Mucosa of stomach (tissue), 1 donor: ENCODE data around the gene PARD6B.
"Not testable (repeated sequence)": the region's sequence is repeated elsewhere in the genome, so short reads cannot be mapped to it uniquely, and the experiment has no call there.

Source experiments
- H3K27me3 ChIP-seq: one replicate; pipeline ENCODE4 v1.7.0; 2013; ENCODE audit warnings: mild to moderate bottlenecking, low read length; ENCODE audit not compliant: control insufficient read depth, insufficient read depth
- H3K36me3 ChIP-seq: one replicate; pipeline ENCODE4 v1.7.0; 2013; ENCODE audit warnings: low read length; ENCODE audit not compliant: control insufficient read depth, insufficient read depth
- H3K4me1 ChIP-seq: one replicate; pipeline ENCODE4 v1.7.0; 2013; ENCODE audit warnings: mild to moderate bottlenecking, low read length; ENCODE audit not compliant: control insufficient read depth, insufficient read depth
- H3K4me3 ChIP-seq: one replicate; pipeline ENCODE4 v1.7.0; 2013; ENCODE audit warnings: low read length
- H3K9ac ChIP-seq: one replicate; pipeline ENCODE4 v1.7.0; 2013; ENCODE audit warnings: mild to moderate bottlenecking, low read length, moderate library complexity
- H3K9me3 ChIP-seq: one replicate; pipeline ENCODE4 v1.7.0; 2013; ENCODE audit warnings: mild to moderate bottlenecking, low read length, moderate library complexity; ENCODE audit not compliant: control insufficient read depth
- donor health status: Pancreatic carcinoma.

Gene PARD6B

GRCh38 chr20:50763550-50764458 lies 32.4 kb downstream of the PARD6B start:
- H3K9ac ChIP-seq, H3K4me3 ChIP-seq, H3K27me3 ChIP-seq, H3K9me3 ChIP-seq, H3K36me3 ChIP-seq: not testable (repeated sequence)
- H3K4me1 ChIP-seq = peaks cover 37% of the 10 kb centered on the region

- not testable (repeated sequence) for H3K36me3 ChIP-seq, H3K9ac ChIP-seq, H3K27me3 ChIP-seq, H3K4me3 ChIP-seq, H3K9me3 ChIP-seq
- peaks cover 37% of the 10 kb centered on the region for H3K4me1 ChIP-seq
Observed at GRCh38 chr20:50765251-50765650, 33.9 kb downstream of the PARD6B start.

- Histone ChIP-seq H3K36me3 (no peaks in the 10 kb centered on the region), H3K4me1 (peaks cover 37% of the 10 kb centered on the region), H3K9ac (no peak overlapping the region), H3K27me3 (no peaks in the 10 kb centered on the region), H3K4me3 (no peak overlapping the region), H3K9me3 (no peaks in the 10 kb centered on the region)
Observed at GRCh38 chr20:50765674-50766073, 34.3 kb downstream of the PARD6B start.

- H3K36me3 ChIP-seq, H3K9me3 ChIP-seq, H3K9ac ChIP-seq, H3K27me3 ChIP-seq, H3K4me3 ChIP-seq: not testable (repeated sequence)
- peaks cover 32% of the 10 kb centered on the region for H3K4me1 ChIP-seq
Observed at GRCh38 chr20:50766955-50767809, 35.8 kb downstream of the PARD6B start.

GRCh38 chr20:50768991-50769390 lies 37.6 kb downstream of the PARD6B start:
- not testable (repeated sequence) for H3K27me3 ChIP-seq, H3K4me3 ChIP-seq, H3K9ac ChIP-seq, H3K36me3 ChIP-seq, H3K9me3 ChIP-seq
- peaks cover 18% of the 10 kb centered on the region for H3K4me1 ChIP-seq

- H3K4me3 ChIP-seq, H3K36me3 ChIP-seq, H3K9ac ChIP-seq, H3K9me3 ChIP-seq, H3K27me3 ChIP-seq: not testable (repeated sequence)
- H3K4me1 ChIP-seq = peaks cover 12% of the 10 kb centered on the region
Observed at GRCh38 chr20:50769551-50770085, 38.2 kb downstream of the PARD6B start.

- peaks cover 10% of the 10 kb centered on the region for H3K4me1 ChIP-seq
- H3K9me3 ChIP-seq, H3K4me3 ChIP-seq, H3K9ac ChIP-seq, H3K36me3 ChIP-seq, H3K27me3 ChIP-seq: not testable (repeated sequence)
Observed at GRCh38 chr20:50771419-50772080, 40.2 kb downstream of the PARD6B start.

- Histone ChIP-seq H3K4me3 (no peak overlapping the region), H3K27me3 (no peaks in the 10 kb centered on the region), H3K4me1 (peaks cover 3% of the 10 kb centered on the region), H3K9me3 (no peaks in the 10 kb centered on the region), H3K9ac (no peak overlapping the region), H3K36me3 (no peaks in the 10 kb centered on the region)
Observed at GRCh38 chr20:50772420-50773185, 41.2 kb downstream of the PARD6B start.

GRCh38 chr20:50774515-50774914 lies 43.1 kb downstream of the PARD6B start:
- Histone ChIP-seq H3K36me3 (no peaks in the 10 kb centered on the region), H3K27me3 (no peaks in the 10 kb centered on the region), H3K9me3 (no peaks in the 10 kb centered on the region), H3K4me3 (no peak overlapping the region), H3K9ac (no peak overlapping the region), H3K4me1 (no peaks in the 10 kb centered on the region)

- no peak overlapping the region for H3K4me3 ChIP-seq
- no peaks in the 10 kb centered on the region for H3K36me3 ChIP-seq
- H3K9me3 ChIP-seq = no peaks in the 10 kb centered on the region
- no peaks in the 10 kb centered on the region for H3K4me1 ChIP-seq
- H3K27me3 ChIP-seq = no peaks in the 10 kb centered on the region
- H3K9ac ChIP-seq = no peak overlapping the region
Observed at GRCh38 chr20:50776122-50776817, 44.9 kb downstream of the PARD6B start.

GRCh38 chr20:50777373-50777772 lies 46.0 kb downstream of the PARD6B start:
- H3K9me3 ChIP-seq = no peaks in the 10 kb centered on the region
- H3K4me1 ChIP-seq = no peaks in the 10 kb centered on the region
- no peaks in the 10 kb centered on the region for H3K27me3 ChIP-seq
- no peaks in the 10 kb centered on the region for H3K36me3 ChIP-seq
- H3K9ac ChIP-seq = no peak overlapping the region
- no peak overlapping the region for H3K4me3 ChIP-seq
